Activated gamma-delta T cell treated with Interleukin-2 at 50 U/mL for 16 hours (primary cell): ENCODE results near the gene COPS9.

Experiments
- DNase-seq: peaks from one replicate; pipeline ENCODE4 v3.0.0-alpha.2; 2020

Gene COPS9

DNA sequence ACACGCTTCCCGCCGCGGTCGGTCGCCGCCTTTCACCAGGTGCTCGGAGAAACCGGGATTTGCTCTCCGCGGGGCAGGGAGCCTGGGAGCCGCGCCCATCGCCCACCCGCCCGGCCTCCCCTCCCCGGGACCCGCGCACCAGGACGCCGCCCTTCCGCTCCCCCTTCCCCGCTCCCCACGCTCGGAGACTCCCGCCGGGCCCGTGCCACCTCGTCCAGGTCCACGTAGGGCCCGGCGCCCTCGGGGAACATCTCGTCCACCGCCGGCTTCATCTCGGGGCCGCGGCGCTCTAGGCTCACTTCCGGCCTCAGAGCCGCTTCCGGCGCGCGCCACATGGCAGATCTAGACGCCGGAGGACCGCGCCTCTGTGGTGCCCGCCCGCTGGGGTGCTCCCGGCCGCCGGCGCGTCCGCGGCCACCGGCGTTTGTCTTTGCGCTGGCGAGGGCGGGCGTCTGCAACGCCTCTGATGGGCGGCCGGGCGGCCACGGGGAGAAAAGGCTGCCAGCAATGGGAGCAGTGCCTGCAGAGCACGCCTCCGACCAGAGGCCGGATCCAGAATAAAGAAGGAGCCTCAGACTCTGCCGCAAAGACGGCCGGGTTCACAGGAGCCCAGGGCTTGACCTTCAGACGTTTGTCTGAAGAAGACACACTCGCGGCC lies at the start of gene COPS9:
Gene COPS9 (minus strand): TSS at position 293 of the 658 bp plus-strand sequence. CDS start 21 bp downstream, at position 272.
- DNase-seq = peak; percentile 86

GRCh38 chr2:240184656-240185055 lies 48.6 kb upstream of the COPS9 start:
- no peak for DNase-seq

DNA sequence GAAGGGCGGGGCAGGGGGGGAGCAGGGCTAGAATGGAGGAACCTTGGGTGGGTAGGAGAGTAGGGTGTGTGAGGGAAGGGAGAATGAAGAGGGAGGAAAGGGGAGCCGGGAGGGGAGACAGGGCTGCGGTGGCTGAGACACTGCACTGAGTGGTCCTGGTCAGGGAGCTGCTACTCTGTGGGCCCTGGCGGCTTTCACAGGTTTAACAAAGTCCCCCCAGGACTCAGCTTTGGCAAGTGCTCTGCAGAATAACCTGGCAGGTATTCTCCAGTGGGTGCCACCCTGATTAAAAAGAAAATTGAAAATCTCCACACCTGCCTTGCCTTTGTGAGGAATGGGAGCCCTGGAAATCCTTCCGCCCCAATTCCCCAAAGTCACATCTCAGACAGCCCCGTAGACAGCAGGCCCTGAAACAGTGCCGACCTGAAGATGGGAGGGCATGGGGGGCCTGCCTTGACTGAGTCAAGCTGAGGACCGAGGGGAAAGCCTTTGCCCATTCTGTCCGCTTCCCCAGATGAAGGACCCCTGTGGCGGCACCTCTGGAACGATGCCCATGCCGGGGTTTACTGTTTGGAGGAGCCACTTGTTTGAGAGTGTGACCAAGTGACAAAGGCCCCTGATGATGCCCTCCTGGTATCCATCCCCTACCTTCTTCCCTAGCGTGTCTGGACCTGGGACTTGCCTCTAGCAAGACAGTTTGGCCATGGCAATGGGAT lies 47.9 kb upstream of the COPS9 start:
- no peak for DNase-seq

GRCh38 chr2:240183006-240183874 lies 47.1 kb upstream of the COPS9 start:
- no peak for DNase-seq

DNA sequence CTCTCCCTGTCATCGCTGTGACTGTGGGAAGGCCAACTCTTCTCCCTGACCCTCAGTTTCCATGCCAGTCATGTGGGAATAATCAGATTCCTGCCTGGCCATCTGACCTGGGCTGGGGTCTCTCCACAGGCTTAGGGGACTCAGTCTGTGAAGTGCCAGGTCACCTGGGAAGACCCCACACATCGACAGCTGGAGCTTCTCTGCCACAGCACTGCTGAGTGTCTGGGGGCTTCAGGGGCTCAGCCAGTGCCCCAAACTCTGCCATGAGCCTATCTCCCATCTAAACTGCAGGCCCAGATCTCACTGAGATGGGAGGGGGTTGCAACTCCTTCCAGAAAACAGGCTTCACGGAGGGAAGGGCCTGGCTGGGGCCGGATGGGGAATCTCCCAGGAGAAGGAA lies 46.4 kb upstream of the COPS9 start:
- no peak for DNase-seq

- DNase-seq = no peak
Measured at GRCh38 chr2:240182001-240182400, 45.9 kb upstream of the COPS9 start.

DNA sequence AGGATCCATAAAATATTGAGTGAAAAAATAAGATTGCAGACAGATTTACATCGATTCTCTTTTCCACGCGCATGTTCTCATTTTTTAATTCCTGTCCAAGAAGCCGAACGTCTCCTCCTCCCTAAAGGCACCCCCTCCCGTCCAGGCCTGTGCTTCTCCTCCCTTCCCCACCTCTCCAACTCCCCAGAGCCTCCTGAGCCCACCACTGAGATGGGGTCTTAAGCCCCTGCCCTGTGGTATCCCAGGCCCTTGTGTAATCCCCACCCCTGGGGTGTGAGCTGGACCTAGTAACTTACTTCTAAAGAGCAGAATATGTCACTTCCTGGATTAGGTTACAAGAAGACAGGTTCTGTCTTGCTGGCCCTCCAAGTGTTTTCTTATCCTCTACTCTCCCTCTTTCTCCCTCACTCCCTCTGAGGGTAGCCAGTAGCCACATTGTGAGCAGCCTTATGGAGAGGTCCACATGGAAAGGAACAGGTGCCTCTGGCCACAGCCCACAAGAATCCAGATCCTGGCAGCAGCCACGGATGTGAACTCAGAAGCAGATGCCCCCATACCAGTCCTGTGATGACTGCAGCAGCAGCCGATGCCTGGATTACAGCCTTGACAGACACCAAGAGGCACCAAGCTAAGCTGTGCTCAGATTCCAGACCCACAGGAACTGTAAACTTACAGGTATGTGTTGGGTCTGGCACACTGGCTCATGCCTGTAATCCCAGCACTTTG lies 44.0 kb upstream of the COPS9 start:
- DNase-seq = no peak

DNA sequence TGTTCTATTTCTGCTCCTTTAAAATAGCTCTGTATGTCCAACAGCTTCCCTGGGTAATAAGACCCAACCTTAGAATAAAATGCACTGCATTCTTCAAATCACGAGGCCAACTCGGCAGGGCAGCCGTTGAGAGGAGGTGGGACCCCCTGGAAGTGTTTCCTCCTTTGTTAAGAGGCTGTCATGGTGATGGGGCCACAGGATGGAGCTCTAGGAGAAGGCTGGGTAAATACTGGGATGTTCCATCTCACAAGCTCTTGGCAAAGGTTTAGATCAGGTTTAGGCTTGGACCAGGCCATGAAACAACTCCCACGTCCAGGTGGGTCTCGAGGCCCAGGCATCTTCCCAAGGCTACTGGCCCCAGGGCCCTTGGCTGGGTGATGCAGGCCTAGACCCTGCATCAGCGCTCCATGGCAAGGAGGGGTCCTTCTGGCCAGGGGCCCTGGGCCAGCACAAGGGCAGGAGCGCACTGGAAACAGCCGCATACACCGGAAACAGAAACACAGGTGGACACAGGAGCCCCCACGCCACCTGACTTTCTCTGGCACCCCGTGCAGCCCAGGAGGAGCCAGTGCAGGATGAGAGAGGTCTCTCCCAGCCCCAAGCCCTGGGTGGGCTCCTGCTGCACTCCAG lies 43.2 kb upstream of the COPS9 start:
- DNase-seq = no peak

DNA sequence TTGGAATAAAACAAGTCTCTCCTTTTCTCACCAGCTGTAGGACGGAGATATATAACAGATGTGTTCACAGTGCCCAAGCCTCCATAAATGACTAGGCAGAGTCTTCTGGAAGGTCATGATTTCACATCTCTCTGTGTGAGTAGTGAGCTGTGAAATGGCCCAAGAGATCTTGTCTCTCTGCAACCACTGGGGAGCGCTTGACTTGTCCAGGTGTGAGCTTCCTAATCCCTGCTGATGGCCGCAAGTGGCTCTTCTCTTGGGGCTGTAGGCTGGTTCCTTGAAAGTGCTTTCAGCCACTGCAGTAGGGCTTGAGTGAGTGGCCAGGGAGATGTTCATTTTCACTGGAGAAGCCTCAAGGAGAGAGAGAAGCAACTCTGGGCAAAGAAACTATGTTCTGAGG lies 42.5 kb upstream of the COPS9 start:
- no peak for DNase-seq

- DNase-seq = no peak
Measured at GRCh38 chr2:240174496-240174895, 38.4 kb upstream of the COPS9 start.

GRCh38 chr2:240172071-240172895 lies 36.2 kb upstream of the COPS9 start:
- no peak for DNase-seq

GRCh38 chr2:240170883-240171282 lies 34.8 kb upstream of the COPS9 start:
- no peak for DNase-seq

DNA sequence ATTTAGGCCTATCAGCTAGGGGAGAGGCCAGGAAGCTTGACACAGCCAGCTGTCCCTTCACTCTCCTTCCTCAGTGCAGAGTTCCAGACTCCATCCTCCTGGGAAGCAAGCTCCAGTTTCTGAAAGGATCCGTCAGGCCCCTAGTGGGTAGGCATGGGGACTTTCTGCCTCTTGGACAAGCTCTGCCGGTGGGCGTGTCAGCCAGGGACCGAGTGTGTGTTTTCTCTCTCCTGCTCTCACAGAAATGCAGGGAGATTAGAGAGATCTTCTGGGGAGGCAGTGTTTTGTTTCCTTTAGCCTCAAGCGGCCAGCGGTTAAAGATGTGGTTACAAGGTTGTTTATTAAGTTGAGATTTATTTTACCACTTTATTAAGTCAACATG lies 34.2 kb upstream of the COPS9 start:
- DNase-seq = no peak

DNA sequence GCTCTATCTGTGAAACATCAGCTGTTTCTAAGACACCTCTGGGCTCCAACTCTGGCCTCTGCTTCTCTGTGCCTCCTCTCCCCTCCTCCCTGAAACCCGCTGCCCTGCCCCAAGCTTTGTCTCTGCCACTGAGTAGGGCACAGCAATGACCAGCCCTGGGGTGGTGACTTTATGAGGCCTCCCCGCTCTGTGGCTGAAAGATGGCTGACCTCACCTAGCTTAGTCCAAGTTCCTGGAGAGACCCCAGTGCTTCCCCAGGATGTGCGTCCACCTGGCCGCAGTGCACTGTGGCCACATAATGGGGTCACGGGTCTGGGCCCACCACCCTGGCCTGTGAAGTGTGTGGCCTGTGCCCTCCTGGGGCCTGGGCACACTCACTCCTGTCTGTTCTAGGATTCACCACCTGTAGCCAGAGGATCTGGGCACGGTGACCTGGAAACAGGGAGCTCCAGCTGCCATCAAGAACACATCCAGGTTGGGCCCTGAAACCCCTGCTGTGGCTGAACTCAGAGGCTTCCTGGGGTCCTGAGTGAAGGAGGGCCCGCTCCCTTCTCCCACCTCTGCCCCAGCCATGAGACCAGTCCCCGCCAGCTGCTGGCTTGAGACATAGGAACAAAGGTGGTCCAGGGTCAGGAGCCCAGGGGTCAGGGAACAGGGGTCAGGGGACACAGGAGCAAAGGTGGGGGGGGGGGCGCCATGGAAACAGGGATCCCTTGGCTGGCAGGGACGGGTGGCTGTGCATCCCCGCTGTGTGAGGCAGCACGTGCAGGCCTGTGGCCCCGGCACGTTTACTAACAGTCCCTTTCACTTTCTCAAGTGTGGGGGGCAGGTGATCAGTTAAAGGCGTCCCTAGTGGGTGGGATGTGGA lies 33.6 kb upstream of the COPS9 start:
- no peak for DNase-seq

- no peak for DNase-seq
Measured at GRCh38 chr2:240168546-240169361, 32.6 kb upstream of the COPS9 start.

DNA sequence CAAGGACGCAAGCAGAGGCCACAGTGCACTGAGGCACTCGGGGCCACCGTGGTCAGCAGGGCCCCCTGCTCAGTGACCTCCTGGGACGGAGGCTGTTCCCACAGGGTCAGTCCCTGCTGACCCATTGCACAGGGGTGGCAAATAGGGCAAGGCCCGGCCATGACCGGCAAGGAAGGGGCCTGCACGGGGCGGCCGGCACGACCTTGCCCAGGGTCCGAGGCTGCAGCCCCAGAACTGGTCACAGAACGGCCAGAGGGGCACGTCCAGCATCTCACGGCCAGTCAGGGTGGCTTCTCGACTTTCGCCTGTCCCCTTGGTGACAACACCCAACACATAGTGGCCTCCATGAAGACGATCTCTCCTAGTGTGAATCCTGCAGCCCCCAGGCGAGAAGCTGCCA lies 31.9 kb upstream of the COPS9 start:
- DNase-seq = no peak

- DNase-seq = no peak
Measured at GRCh38 chr2:240167588-240167880, 31.4 kb upstream of the COPS9 start.

GRCh38 chr2:240166761-240167587 lies 30.9 kb upstream of the COPS9 start:
- DNase-seq = no peak

DNA sequence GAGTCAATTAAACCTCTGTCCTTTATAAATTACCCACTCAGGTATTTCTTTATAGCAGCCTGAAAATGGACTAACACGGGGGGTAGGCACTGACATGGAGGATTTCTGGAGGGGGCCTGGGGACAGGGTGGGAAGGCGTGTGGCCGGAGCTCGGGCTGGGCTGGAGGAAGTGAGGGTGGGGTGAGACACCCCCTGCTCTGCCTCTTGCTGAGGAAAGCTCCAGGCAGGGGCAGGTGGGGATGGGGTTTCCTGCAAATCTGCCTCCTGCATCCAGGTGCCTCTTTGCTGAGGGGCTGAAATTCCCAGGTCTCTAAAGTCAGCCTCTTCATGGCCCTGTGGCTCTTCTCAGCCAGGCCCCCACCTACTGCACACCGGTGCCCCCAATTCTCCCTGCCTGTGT lies 30.1 kb upstream of the COPS9 start:
- DNase-seq = no peak
